K562 (cell line): ENCODE results near the gene ESRRB. TPM values are rescaled to one million over a fixed set of nuclear protein-coding genes. Genes with fewer than 3 reads are reported as not detected.

Source experiments
- LARP7 ChIP-seq: fragments of 450-650 bp; IDR thresholded peaks from 2 replicates; pipeline ENCODE4 v1.6.1; 2016
- ZNF316 ChIP-seq: fragments of 450-650 bp; IDR thresholded peaks from 2 replicates; pipeline ENCODE4 v1.6.1; 2016
- polyA plus RNA-seq, 8 experiments: library from polyadenylated mRNA; depleted of rRNA in 4 of 8; stranded (reverse) in 5 of 8; unstranded in 3 of 8; fragments of >200 nt; fragmentation: Nextera tagmentation in 2 of 8; fragmentation: Illumina TruSeq in 1 of 8; extraction: Ambion mirVana in 2 of 8; extraction: Trizol in 1 of 8; gene quantifications; 2 replicates each; pipeline versions ENCODE4 v1.2.1 to v1.2.3, GENCODE V29; 2011 to 2014; ENCODE audit warnings: inconsistent platforms in 1 of 8, missing spikeins in 1 of 8
- total RNA-seq, 7 experiments: library from RNA; depleted of rRNA in 6 of 7; stranded (reverse); fragments of >200 nt in 6 of 7; fragmentation: Illumina TruSeq in 2 of 7; extraction: Trizol in 2 of 7; gene quantifications; 2 replicates each; pipeline versions ENCODE4 v1.2.1 to v1.2.3, GENCODE V29; 2011 to 2021; ENCODE audit warnings: low replicate concordance in 1 of 7
- TF ChIP-seq, protein P1 (sequence below), 2 experiments: fragments of 450-650 bp; formaldehyde crosslinking in 1 of 2; IDR thresholded peaks; 2 replicates each; pipeline versions ENCODE4 v1.4.0 to v1.6.1; 2014 to 2020; ENCODE audit warnings: mild to moderate bottlenecking in 2 of 2, borderline replicate concordance in 1 of 2, low read depth in 1 of 2
- TF ChIP-seq, protein P2 (sequence below): fragments of 450-650 bp; IDR thresholded peaks from 2 replicates; pipeline ENCODE4 v1.6.1; 2016; ENCODE audit warnings: antibody characterized with exemption
- TF ChIP-seq, protein P3 (sequence below): fragments of 200-600 bp; sonication (generic); IDR thresholded peaks from one replicate; pipeline ENCODE4 v1.6.1; 2012; ENCODE audit warnings: mild to moderate bottlenecking, low read depth, low read length, inconsistent platforms

ESRRB gene
- total and polyA plus RNA-seq, 9 of the 15 experiments (the other 6 are each of a cell fraction or from before 2014, with no cell fraction given) = 3.2 to 24.7 (median 14.5) TPM

DNA sequence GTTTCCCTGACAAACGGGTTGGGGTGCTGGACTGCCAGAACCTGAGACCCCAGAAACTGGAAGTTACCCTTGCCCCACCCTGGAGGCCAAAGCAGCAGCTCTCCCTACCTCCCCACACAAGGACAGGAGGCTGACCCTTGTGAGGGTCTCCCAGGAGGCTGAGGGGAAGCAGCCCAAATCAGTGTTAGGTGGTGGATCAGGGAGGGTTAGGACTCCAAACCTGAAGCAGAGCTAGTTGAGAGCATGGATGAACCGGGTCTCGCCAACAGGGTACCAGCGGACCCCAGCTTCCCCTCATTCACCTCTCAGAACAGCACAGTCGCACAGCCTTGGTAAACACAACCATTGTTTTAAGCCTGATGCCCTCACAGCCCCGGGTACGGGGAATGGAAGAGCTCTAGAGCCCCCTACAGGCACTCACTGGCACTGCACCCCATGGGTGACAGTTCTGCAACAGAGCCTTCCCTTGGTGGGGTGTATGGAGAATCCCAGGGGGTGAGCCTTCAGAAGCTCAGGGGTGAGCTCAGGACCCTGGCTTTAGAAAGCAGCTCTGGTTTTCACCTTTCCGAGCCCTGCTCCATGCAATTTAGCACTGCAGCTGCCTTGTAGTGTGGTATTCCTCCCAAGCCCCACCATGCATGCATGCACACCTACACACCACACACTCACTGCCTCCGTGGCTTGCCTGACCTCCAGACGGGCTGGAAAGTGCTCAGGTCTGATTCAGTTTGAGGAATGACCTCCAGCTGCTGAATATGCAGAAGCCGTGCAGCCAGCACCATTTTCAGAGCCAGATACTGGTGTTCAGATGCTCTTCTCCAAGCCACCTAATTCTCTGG lies 11.2 kb downstream of the ESRRB start (continued):
- TF ChIP-seq, protein P1, sequence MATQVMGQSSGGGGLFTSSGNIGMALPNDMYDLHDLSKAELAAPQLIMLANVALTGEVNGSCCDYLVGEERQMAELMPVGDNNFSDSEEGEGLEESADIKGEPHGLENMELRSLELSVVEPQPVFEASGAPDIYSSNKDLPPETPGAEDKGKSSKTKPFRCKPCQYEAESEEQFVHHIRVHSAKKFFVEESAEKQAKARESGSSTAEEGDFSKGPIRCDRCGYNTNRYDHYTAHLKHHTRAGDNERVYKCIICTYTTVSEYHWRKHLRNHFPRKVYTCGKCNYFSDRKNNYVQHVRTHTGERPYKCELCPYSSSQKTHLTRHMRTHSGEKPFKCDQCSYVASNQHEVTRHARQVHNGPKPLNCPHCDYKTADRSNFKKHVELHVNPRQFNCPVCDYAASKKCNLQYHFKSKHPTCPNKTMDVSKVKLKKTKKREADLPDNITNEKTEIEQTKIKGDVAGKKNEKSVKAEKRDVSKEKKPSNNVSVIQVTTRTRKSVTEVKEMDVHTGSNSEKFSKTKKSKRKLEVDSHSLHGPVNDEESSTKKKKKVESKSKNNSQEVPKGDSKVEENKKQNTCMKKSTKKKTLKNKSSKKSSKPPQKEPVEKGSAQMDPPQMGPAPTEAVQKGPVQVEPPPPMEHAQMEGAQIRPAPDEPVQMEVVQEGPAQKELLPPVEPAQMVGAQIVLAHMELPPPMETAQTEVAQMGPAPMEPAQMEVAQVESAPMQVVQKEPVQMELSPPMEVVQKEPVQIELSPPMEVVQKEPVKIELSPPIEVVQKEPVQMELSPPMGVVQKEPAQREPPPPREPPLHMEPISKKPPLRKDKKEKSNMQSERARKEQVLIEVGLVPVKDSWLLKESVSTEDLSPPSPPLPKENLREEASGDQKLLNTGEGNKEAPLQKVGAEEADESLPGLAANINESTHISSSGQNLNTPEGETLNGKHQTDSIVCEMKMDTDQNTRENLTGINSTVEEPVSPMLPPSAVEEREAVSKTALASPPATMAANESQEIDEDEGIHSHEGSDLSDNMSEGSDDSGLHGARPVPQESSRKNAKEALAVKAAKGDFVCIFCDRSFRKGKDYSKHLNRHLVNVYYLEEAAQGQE (IDR thresholded peaks at IDR 0.05; ENCODE audit: borderline replicate concordance) = peak; percentile 62; the same call in 1 of the 2 replicates
- TF ChIP-seq, protein P1 (CRISPR knock-in tag; IDR thresholded peaks at IDR 0.05; ENCODE audit: low read depth) = no peak
- TF ChIP-seq ZNF316 = no peak
- TF ChIP-seq LARP7 = no peak
- TF ChIP-seq, protein P2, sequence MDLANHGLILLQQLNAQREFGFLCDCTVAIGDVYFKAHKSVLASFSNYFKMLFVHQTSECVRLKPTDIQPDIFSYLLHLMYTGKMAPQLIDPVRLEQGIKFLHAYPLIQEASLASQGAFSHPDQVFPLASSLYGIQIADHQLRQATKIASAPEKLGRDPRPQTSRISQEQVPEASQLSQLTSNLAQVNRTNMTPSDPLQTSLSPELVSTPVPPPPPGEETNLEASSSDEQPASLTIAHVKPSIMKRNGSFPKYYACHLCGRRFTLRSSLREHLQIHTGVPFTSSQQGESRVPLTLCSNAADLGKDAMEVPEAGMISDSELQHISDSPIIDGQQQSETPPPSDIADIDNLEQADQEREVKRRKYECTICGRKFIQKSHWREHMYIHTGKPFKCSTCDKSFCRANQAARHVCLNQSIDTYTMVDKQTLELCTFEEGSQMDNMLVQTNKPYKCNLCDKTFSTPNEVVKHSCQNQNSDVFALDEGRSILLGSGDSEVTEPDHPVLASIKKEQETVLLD = no peak
- TF ChIP-seq, protein P3, sequence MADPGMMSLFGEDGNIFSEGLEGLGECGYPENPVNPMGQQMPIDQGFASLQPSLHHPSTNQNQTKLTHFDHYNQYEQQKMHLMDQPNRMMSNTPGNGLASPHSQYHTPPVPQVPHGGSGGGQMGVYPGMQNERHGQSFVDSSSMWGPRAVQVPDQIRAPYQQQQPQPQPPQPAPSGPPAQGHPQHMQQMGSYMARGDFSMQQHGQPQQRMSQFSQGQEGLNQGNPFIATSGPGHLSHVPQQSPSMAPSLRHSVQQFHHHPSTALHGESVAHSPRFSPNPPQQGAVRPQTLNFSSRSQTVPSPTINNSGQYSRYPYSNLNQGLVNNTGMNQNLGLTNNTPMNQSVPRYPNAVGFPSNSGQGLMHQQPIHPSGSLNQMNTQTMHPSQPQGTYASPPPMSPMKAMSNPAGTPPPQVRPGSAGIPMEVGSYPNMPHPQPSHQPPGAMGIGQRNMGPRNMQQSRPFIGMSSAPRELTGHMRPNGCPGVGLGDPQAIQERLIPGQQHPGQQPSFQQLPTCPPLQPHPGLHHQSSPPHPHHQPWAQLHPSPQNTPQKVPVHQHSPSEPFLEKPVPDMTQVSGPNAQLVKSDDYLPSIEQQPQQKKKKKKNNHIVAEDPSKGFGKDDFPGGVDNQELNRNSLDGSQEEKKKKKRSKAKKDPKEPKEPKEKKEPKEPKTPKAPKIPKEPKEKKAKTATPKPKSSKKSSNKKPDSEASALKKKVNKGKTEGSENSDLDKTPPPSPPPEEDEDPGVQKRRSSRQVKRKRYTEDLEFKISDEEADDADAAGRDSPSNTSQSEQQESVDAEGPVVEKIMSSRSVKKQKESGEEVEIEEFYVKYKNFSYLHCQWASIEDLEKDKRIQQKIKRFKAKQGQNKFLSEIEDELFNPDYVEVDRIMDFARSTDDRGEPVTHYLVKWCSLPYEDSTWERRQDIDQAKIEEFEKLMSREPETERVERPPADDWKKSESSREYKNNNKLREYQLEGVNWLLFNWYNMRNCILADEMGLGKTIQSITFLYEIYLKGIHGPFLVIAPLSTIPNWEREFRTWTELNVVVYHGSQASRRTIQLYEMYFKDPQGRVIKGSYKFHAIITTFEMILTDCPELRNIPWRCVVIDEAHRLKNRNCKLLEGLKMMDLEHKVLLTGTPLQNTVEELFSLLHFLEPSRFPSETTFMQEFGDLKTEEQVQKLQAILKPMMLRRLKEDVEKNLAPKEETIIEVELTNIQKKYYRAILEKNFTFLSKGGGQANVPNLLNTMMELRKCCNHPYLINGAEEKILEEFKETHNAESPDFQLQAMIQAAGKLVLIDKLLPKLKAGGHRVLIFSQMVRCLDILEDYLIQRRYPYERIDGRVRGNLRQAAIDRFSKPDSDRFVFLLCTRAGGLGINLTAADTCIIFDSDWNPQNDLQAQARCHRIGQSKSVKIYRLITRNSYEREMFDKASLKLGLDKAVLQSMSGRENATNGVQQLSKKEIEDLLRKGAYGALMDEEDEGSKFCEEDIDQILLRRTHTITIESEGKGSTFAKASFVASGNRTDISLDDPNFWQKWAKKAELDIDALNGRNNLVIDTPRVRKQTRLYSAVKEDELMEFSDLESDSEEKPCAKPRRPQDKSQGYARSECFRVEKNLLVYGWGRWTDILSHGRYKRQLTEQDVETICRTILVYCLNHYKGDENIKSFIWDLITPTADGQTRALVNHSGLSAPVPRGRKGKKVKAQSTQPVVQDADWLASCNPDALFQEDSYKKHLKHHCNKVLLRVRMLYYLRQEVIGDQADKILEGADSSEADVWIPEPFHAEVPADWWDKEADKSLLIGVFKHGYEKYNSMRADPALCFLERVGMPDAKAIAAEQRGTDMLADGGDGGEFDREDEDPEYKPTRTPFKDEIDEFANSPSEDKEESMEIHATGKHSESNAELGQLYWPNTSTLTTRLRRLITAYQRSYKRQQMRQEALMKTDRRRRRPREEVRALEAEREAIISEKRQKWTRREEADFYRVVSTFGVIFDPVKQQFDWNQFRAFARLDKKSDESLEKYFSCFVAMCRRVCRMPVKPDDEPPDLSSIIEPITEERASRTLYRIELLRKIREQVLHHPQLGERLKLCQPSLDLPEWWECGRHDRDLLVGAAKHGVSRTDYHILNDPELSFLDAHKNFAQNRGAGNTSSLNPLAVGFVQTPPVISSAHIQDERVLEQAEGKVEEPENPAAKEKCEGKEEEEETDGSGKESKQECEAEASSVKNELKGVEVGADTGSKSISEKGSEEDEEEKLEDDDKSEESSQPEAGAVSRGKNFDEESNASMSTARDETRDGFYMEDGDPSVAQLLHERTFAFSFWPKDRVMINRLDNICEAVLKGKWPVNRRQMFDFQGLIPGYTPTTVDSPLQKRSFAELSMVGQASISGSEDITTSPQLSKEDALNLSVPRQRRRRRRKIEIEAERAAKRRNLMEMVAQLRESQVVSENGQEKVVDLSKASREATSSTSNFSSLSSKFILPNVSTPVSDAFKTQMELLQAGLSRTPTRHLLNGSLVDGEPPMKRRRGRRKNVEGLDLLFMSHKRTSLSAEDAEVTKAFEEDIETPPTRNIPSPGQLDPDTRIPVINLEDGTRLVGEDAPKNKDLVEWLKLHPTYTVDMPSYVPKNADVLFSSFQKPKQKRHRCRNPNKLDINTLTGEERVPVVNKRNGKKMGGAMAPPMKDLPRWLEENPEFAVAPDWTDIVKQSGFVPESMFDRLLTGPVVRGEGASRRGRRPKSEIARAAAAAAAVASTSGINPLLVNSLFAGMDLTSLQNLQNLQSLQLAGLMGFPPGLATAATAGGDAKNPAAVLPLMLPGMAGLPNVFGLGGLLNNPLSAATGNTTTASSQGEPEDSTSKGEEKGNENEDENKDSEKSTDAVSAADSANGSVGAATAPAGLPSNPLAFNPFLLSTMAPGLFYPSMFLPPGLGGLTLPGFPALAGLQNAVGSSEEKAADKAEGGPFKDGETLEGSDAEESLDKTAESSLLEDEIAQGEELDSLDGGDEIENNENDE = no peak
